DND-41 (cell line): ENCODE data around the gene CCDC51.

Experiments used
- CTCF ChIP-seq: IDR thresholded peaks from 2 replicates; pipeline ENCODE4 v1.5.1; 2012; ENCODE audit warnings: borderline replicate concordance, low read length, moderate library complexity, mild to moderate bottlenecking; ENCODE audit not compliant: poor library complexity, severe bottlenecking; ENCODE audit errors: extremely low read depth
- EZH2 ChIP-seq: IDR thresholded peaks from 3 replicates; pipeline ENCODE4 v1.6.1; 2012; ENCODE audit warnings: borderline replicate concordance, low read depth, mild to moderate bottlenecking, moderate library complexity, low read length, inconsistent platforms; ENCODE audit not compliant: severe bottlenecking

- no peak for TF ChIP-seq CTCF
- no peak for TF ChIP-seq EZH2
Observed at GRCh38 chr3:48399387-48400172, 40.3 kb downstream of the CCDC51 start.
